Testis (tissue), 3 donors: ENCODE data around the gene CLEC20A. TPM values are rescaled to one million over a fixed set of nuclear protein-coding genes. Genes with fewer than 3 reads are reported as not detected.

Source experiments
- DNase-seq: peaks from one replicate; pipeline ENCODE4 v3.0.0-alpha.2; 2019
- H3K27ac ChIP-seq, 2 donors: fragments of 200-600 bp; sonication (generic); one replicate each; pipeline ENCODE4 v1.5.1; 2019
- H3K27me3 ChIP-seq: fragments of 200-600 bp; sonication (generic); one replicate; pipeline ENCODE4 v1.5.1; 2019
- H3K36me3 ChIP-seq: fragments of 200-600 bp; sonication (generic); one replicate; pipeline ENCODE4 v1.5.1; 2017; ENCODE audit warnings: low read depth; ENCODE audit errors: missing control alignments
- H3K4me1 ChIP-seq: fragments of 200-600 bp; sonication (generic); one replicate; pipeline ENCODE4 v1.5.1; 2019
- H3K4me3 ChIP-seq, 2 donors: fragments of 200-600 bp; sonication (generic); one replicate each; pipeline ENCODE4 v1.5.1; 2017 to 2019
- H3K9me3 ChIP-seq: fragments of 200-600 bp; sonication (generic); one replicate; pipeline ENCODE4 v1.5.1; 2017
- CTCF ChIP-seq, 3 experiments: fragments of 450-650 bp in 2 of 3; fragments of 200-600 bp in 1 of 3; sonication (generic) in 1 of 3; IDR thresholded peaks; one replicate each; pipeline ENCODE4 v1.5.1; 2016 to 2019; ENCODE audit warnings: antibody characterized with exemption in 3 of 3, mild to moderate bottlenecking in 2 of 3, moderate library complexity in 1 of 3
- POLR2A ChIP-seq: fragments of 450-650 bp; IDR thresholded peaks from one replicate; pipeline ENCODE4 v1.6.1; 2017; ENCODE audit warnings: antibody characterized with exemption, mild to moderate bottlenecking, moderate library complexity
- WGBS, 2 donors: methylation state at CpG; one replicate each; pipeline ENCODE4 v1.1.5; 2018; 5-methylcytosine and 5-hydroxymethylcytosine counted together
- intact Hi-C: fragments of 100-400 bp; cut with DNase I; formaldehyde crosslinking; loops from one replicate; pipeline ENCODE4 v1.15.1; 2023; ENCODE audit warnings: low total_unique reads
- polyA plus RNA-seq: library from polyadenylated mRNA; stranded (reverse); fragments of 350-450 nt; fragmentation: Illumina TruSeq; extraction: RNeasy Lipid Tissue Mini Kit (QIAGEN cat#74804); gene quantifications from one replicate; pipeline ENCODE4 v1.2.3, GENCODE V29; 2014; ENCODE audit warnings: low read depth, low replicate concordance; ENCODE audit not compliant: insufficient read depth
- total RNA-seq, 2 donors: library from RNA; depleted of rRNA; stranded (reverse); fragments of >200 nt; gene quantifications; one replicate each; pipeline ENCODE4 v1.2.3, GENCODE V29; 2016

CLEC20A gene
- total and polyA plus RNA-seq, 3 donors from 2014 or later, result 1.1 to 7.5 (median 6.1) TPM

GRCh38 chr1:178458203-178458602, 38.6 kb downstream of the CLEC20A start:
- no peak for DNase-seq
- WGBS, 2 donors, result 96% methylated on average over 9 to 12 of the region's 12 CpGs

GRCh38 chr1:178457651-178458050, 39.1 kb downstream of the CLEC20A start:
- Histone ChIP-seq H3K4me3 (no peak overlapping the region), H3K4me1 (no peaks in the 10 kb centered on the region), H3K9me3 (no peaks in the 10 kb centered on the region), H3K27ac (no peak overlapping the region), H3K36me3 (no peaks in the 10 kb centered on the region), H3K27me3 (no peaks in the 10 kb centered on the region)
- intact Hi-C loops, result no loop called here
- WGBS, 2 donors, result 93 to 94% methylated on average over 5 of the region's 5 CpGs
- DNase-seq, result no peak
- TF ChIP-seq POLR2A (no peak), CTCF (IDR thresholded peaks at IDR 0.05) (no peak)

More at GRCh38 chr1:178458203-178458602, 38.6 kb downstream of the CLEC20A start:
- no peaks in the 10 kb centered on the region for H3K4me1 ChIP-seq
- H3K27me3 ChIP-seq, result no peaks in the 10 kb centered on the region
- H3K27ac ChIP-seq, result no peak overlapping the region
- H3K36me3 ChIP-seq, result no peaks in the 10 kb centered on the region
- no peak overlapping the region for H3K4me3 ChIP-seq
- intact Hi-C loops, result no loop called here
- TF ChIP-seq POLR2A (no peak), CTCF (IDR thresholded peaks at IDR 0.05) (no peak)
- no peaks in the 10 kb centered on the region for H3K9me3 ChIP-seq

- intact Hi-C loops, result no loop called here
- H3K27ac ChIP-seq, result no peak overlapping the region
- WGBS, 2 donors, result 92 to 96% methylated on average over 13 of the region's 13 CpGs
- no peaks in the 10 kb centered on the region for H3K36me3 ChIP-seq
- TF ChIP-seq CTCF (IDR thresholded peaks at IDR 0.05) (no peak), POLR2A (no peak)
- H3K9me3 ChIP-seq, result no peaks in the 10 kb centered on the region
- no peaks in the 10 kb centered on the region for H3K27me3 ChIP-seq
- no peak for DNase-seq
- H3K4me3 ChIP-seq, result no peak overlapping the region
- H3K4me1 ChIP-seq, result no peaks in the 10 kb centered on the region
Observed at GRCh38 chr1:178456472-178456871, 40.3 kb downstream of the CLEC20A start.

GRCh38 chr1:178452013-178452412, 44.8 kb downstream of the CLEC20A start:
- no peaks in the 10 kb centered on the region for H3K9me3 ChIP-seq
- intact Hi-C loops, result no loop called here
- no peak overlapping the region for H3K27ac ChIP-seq
- WGBS, 2 donors, result 98 to 99% methylated on average over 3 of the region's 3 CpGs
- no peaks in the 10 kb centered on the region for H3K4me1 ChIP-seq
- no peaks in the 10 kb centered on the region for H3K27me3 ChIP-seq
- DNase-seq, result no peak
- no peak overlapping the region for H3K4me3 ChIP-seq
- TF ChIP-seq CTCF (IDR thresholded peaks at IDR 0.05) (no peak), POLR2A (no peak)
- no peaks in the 10 kb centered on the region for H3K36me3 ChIP-seq

- H3K27ac ChIP-seq, result no peak overlapping the region
- H3K4me1 ChIP-seq, result no peaks in the 10 kb centered on the region
- H3K9me3 ChIP-seq, result no peaks in the 10 kb centered on the region
- no peak overlapping the region for H3K4me3 ChIP-seq
- WGBS, 2 donors, result 64 to 72% methylated on average over 3 of the region's 3 CpGs
- H3K36me3 ChIP-seq, result no peaks in the 10 kb centered on the region
- no peaks in the 10 kb centered on the region for H3K27me3 ChIP-seq
- TF ChIP-seq POLR2A (no peak), CTCF (IDR thresholded peaks at IDR 0.05) (no peak)
- intact Hi-C loops, result no loop called here
- DNase-seq, result no peak
Observed at GRCh38 chr1:178451529-178451928, 45.2 kb downstream of the CLEC20A start.
